ENCODE results near the gene PLB1.

GRCh38 chr2:28692411-28692810 lies 196.6 kb downstream of the PLB1 start:
- no peak for TF ChIP-seq CTCF (conservative IDR thresholded peaks at IDR 0.05)
- no peak for TF ChIP-seq ZFX (IDR thresholded peaks at IDR 0.05)
